IPS-18a (cell line): ENCODE results near the gene INTS7.
"Not testable (repeated sequence)": the region's sequence is repeated elsewhere in the genome, so short reads cannot be mapped to it uniquely, and the experiment has no call there.

Source experiments
- H3K27ac ChIP-seq: one replicate; pipeline ENCODE4 v1.5.1; 2013; ENCODE audit warnings: low read length
- H3K27me3 ChIP-seq: one replicate; pipeline ENCODE4 v1.6.1; 2013; ENCODE audit warnings: mild to moderate bottlenecking, low read length; ENCODE audit not compliant: control insufficient read depth, insufficient read depth
- H3K36me3 ChIP-seq: one replicate; pipeline ENCODE4 v1.6.1; 2013; ENCODE audit warnings: low read depth, low read length; ENCODE audit not compliant: control insufficient read depth
- H3K4me1 ChIP-seq: one replicate; pipeline ENCODE4 v1.6.1; 2013; ENCODE audit warnings: low read depth, low read length; ENCODE audit not compliant: control insufficient read depth
- H3K4me3 ChIP-seq: one replicate; pipeline ENCODE4 v1.5.1; 2013; ENCODE audit warnings: low read length
- H3K9ac ChIP-seq: one replicate; pipeline ENCODE4 v1.6.1; 2013; ENCODE audit warnings: mild to moderate bottlenecking, low read length, moderate library complexity
- H3K9me3 ChIP-seq: one replicate; pipeline ENCODE4 v1.6.1; 2013; ENCODE audit warnings: low read depth, low read length; ENCODE audit not compliant: control insufficient read depth

The INTS7 gene

DNA sequence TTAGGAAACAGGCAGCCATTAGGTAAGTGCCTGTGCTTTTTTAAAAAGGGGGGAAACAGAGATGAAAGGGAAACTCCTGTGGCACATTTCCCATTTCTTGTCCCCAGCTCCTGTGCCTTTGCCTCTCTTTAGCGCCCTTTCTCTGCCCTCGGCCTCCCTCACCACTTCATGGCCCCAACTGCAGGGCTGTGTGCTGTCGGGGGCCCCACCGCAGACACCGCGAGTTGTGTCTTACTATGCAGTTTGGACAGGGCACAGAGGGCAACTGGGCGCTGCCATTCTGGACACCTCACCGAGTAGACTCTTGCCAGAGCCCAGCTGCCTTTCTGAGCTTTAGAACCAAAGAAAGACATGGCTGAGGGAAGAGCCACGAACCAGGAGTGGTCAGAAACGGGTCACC is 111.1 kb downstream of the INTS7 start:
- H3K27ac ChIP-seq, result no peak overlapping the region
- H3K4me3 ChIP-seq, result no peak overlapping the region
- no peaks in the 10 kb centered on the region for H3K27me3 ChIP-seq
- peaks cover 14% of the 10 kb centered on the region for H3K4me1 ChIP-seq
- no peaks in the 10 kb centered on the region for H3K9me3 ChIP-seq
- H3K9ac ChIP-seq, result no peak overlapping the region
- no peaks in the 10 kb centered on the region for H3K36me3 ChIP-seq

DNA sequence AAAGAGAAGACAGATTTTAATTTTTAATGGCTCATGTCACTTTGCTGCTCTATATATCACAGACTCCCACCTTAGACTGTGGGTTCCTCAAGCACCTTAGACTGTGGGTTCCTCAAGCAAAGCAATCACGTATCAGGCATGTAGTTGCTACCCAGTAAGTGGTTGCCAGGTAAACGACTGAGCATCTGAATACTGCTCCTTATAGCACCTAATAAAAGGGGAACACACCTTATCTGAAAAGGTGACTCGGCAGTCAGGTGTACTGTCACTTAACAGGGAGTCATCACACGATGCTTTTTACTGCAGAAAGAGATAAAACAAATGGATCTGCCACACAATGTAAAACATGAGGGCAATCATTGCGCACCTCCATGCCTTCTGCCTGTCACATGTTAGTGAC is 112.3 kb downstream of the INTS7 start:
- no peaks in the 10 kb centered on the region for H3K9me3 ChIP-seq
- H3K27ac ChIP-seq, result no peak overlapping the region
- no peak overlapping the region for H3K4me3 ChIP-seq
- no peaks in the 10 kb centered on the region for H3K27me3 ChIP-seq
- no peak overlapping the region for H3K9ac ChIP-seq
- H3K4me1 ChIP-seq, result peaks cover 2% of the 10 kb centered on the region
- H3K36me3 ChIP-seq, result no peaks in the 10 kb centered on the region

GRCh38 chr1:211921579-211922095 is 113.7 kb downstream of the INTS7 start:
- Histone ChIP-seq H3K27ac (no peak overlapping the region), H3K9ac (no peak overlapping the region), H3K4me1 (no peaks in the 10 kb centered on the region), H3K9me3 (no peaks in the 10 kb centered on the region), H3K4me3 (no peak overlapping the region), H3K36me3 (no peaks in the 10 kb centered on the region), H3K27me3 (no peaks in the 10 kb centered on the region)

DNA sequence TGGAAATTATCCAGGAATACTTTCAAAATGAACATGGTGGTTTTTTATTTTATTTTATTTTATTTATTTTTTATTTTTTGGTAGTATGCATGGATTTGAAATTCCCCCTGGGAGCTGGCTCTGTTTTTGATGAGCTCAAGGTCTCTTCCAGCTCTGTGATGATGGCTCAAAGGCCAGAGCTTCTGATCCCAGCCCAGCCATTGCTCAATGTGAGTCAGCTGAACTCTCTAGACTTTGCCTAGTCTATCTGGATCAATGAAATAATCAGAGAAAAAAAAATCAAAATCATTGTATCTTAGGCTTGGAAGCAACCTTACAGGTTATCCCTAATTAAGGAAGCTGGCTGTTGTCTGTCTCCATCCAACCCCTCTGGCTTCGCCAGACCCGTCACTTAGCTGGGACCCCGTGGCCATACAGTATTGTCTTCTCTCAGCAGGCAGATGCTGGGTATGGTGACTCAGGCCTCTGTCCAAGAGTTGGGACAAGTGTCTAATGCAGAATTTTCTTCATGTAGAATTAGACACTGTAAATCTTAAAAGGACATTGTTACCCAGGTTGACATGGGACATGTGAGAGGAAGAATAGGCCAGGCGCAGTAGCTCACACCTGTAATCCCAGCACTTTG is 114.6 kb downstream of the INTS7 start:
- Histone ChIP-seq H3K9me3 (no peaks in the 10 kb centered on the region), H3K9ac (no peak overlapping the region), H3K4me1 (no peaks in the 10 kb centered on the region), H3K36me3 (no peaks in the 10 kb centered on the region), H3K4me3 (no peak overlapping the region), H3K27ac (no peak overlapping the region), H3K27me3 (no peaks in the 10 kb centered on the region)

GRCh38 chr1:211920141-211920572 is 115.2 kb downstream of the INTS7 start:
- H3K9ac ChIP-seq, result no peak overlapping the region

DNA sequence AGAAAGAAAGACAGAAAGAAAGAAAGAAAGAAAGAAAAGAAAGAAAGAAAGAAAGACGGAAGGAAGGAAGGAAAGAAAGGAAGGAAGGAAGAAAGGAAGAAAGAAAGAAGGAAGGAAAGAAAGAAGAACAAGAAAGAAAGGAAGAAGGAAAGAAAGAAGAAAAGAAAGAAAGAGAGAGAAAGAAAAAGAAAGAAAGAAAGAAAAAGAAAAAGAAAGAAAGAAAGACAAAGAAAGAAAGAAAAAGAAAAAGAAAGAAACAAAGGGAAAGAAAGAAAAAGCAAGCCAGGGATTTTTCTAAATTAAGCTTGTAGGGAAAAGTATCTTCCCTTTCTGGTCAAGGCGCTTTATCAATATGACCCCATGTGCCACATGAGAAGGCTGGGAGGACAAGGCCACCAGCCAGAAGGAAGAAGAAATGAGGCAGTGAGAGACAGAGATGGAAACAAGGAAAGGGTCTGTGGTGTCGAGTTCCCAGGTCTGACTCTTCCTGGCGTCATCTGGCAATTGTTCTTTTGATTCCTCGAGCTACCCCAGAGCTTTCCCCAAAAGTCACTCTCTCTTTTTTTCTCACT is 116.4 kb downstream of the INTS7 start:
- H3K27me3 ChIP-seq, result no peaks in the 10 kb centered on the region
- no peak overlapping the region for H3K4me3 ChIP-seq
- H3K4me1 ChIP-seq, result no peaks in the 10 kb centered on the region
- H3K9me3 ChIP-seq, result no peaks in the 10 kb centered on the region
- H3K27ac ChIP-seq, result no peak overlapping the region
- no peak overlapping the region for H3K9ac ChIP-seq
- H3K36me3 ChIP-seq, result no peaks in the 10 kb centered on the region

More at GRCh38 chr1:211920141-211920572, 115.2 kb downstream of the INTS7 start:
- H3K4me3 ChIP-seq, result no peak overlapping the region
- no peak overlapping the region for H3K27ac ChIP-seq
- no peaks in the 10 kb centered on the region for H3K9me3 ChIP-seq
- H3K36me3 ChIP-seq, result no peaks in the 10 kb centered on the region
- H3K4me1 ChIP-seq, result no peaks in the 10 kb centered on the region
- H3K27me3 ChIP-seq, result no peaks in the 10 kb centered on the region

DNA sequence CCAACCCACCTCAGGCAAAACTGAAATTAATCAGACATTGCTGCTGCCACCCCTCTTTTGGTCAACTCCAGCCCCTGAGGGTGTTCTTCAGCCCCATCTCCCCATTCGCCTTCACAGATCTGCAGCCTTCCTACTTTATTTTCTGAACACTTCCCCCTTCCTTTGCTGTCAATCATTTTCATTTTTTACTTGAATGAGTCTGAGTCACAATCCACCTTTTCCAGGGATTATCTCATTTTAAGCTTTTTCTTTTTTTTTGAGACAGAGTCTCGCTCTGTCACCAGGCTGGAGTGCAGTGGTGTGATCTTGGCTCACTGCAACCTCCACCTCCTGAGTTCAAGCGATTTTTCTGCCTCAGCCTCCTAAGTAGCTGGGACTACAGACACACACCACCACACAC is 118.9 kb downstream of the INTS7 start:
- H3K9ac ChIP-seq, result not testable (repeated sequence)

DNA sequence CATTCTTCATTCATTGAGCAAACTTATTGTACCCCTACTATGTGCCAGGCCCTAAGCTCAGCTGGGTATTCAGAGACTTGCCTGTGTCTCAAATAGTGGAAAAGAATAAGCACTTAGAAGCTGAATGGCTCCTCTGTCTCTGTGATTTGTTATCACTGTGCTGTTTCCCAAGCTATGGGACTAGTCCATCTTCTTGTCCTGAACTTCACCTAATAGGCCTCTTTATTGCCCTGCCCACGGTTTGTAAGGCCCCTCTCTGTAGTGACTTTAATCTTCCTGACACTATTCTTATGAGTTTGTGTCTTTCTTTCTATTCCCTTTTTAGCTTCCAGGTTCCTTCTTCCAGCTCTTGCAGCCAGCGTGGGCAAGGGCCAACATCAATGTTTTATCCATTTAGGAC is 119.4 kb downstream of the INTS7 start:
- Histone ChIP-seq H3K9me3 (no peaks in the 10 kb centered on the region), H3K4me1 (no peaks in the 10 kb centered on the region), H3K36me3 (no peaks in the 10 kb centered on the region), H3K9ac (no peak overlapping the region), H3K27me3 (no peaks in the 10 kb centered on the region), H3K27ac (no peak overlapping the region), H3K4me3 (no peak overlapping the region)

More for the DNA sequence above, 118.9 kb downstream of the INTS7 start:
- H3K27ac ChIP-seq, H3K9me3 ChIP-seq, H3K4me3 ChIP-seq, H3K36me3 ChIP-seq, H3K4me1 ChIP-seq, H3K27me3 ChIP-seq: not testable (repeated sequence)

- Histone ChIP-seq H3K4me3 (no peak overlapping the region), H3K9ac (no peak overlapping the region), H3K27ac (no peak overlapping the region), H3K36me3 (no peaks in the 10 kb centered on the region), H3K9me3 (no peaks in the 10 kb centered on the region), H3K4me1 (no peaks in the 10 kb centered on the region), H3K27me3 (no peaks in the 10 kb centered on the region)
These were observed 122.4 kb downstream of the INTS7 start for GRCh38 chr1:211912844-211913432.

DNA sequence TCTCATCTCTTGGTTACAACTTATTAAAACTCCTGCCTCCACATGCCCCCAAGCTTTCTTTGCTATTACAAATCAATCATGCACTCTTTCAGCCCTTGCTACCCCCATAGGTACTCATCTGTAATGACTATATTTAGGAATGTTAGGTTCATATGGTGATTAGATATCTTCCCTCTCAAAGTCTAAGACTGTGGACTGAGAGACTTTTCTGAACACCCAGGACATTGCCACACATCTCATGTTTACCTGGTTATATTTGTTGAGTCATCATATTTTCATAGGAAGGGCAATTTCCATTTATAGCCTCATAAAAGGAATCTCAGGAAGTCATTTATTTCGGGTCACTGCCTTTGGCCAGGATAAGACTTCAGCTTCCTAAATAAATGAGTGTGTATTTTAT is 123.3 kb downstream of the INTS7 start:
- Histone ChIP-seq H3K27me3 (no peaks in the 10 kb centered on the region), H3K4me3 (no peak overlapping the region), H3K27ac (no peak overlapping the region), H3K9me3 (no peaks in the 10 kb centered on the region), H3K4me1 (no peaks in the 10 kb centered on the region), H3K9ac (no peak overlapping the region), H3K36me3 (no peaks in the 10 kb centered on the region)

- H3K9me3 ChIP-seq, result no peaks in the 10 kb centered on the region
- no peak overlapping the region for H3K9ac ChIP-seq
- H3K27ac ChIP-seq, result no peak overlapping the region
- H3K27me3 ChIP-seq, result no peaks in the 10 kb centered on the region
- no peaks in the 10 kb centered on the region for H3K4me1 ChIP-seq
- no peak overlapping the region for H3K4me3 ChIP-seq
- no peaks in the 10 kb centered on the region for H3K36me3 ChIP-seq
These were observed 124.4 kb downstream of the INTS7 start for GRCh38 chr1:211910913-211911485.
